Adrenal gland (tissue), 5 donors: ENCODE results near the gene TENT4A.

ENCODE experiments used
- POLR2A ChIP-seq, 2 donors: fragments of 450-650 bp; IDR thresholded peaks; one replicate each; pipeline ENCODE4 v1.6.1; 2017; ENCODE audit warnings: antibody characterized with exemption in 2 of 2, mild to moderate bottlenecking in 2 of 2, moderate library complexity in 1 of 2
- TF ChIP-seq, protein P1 (sequence below), 6 experiments: fragments of 450-650 bp in 4 of 6; fragments of 200-600 bp in 2 of 6; sonication (generic) in 1 of 6; IDR thresholded peaks; 1 replicate in 5 of 6; 2 replicates in 1 of 6; pipeline versions ENCODE4 v1.5.1 to v1.8.0; 2016 to 2021; ENCODE audit warnings: antibody characterized with exemption in 6 of 6, mild to moderate bottlenecking in 2 of 6, moderate library complexity in 1 of 6
- donor health status: DM: no; HTN: no; CAD: no.

- TF ChIP-seq, protein P1, sequence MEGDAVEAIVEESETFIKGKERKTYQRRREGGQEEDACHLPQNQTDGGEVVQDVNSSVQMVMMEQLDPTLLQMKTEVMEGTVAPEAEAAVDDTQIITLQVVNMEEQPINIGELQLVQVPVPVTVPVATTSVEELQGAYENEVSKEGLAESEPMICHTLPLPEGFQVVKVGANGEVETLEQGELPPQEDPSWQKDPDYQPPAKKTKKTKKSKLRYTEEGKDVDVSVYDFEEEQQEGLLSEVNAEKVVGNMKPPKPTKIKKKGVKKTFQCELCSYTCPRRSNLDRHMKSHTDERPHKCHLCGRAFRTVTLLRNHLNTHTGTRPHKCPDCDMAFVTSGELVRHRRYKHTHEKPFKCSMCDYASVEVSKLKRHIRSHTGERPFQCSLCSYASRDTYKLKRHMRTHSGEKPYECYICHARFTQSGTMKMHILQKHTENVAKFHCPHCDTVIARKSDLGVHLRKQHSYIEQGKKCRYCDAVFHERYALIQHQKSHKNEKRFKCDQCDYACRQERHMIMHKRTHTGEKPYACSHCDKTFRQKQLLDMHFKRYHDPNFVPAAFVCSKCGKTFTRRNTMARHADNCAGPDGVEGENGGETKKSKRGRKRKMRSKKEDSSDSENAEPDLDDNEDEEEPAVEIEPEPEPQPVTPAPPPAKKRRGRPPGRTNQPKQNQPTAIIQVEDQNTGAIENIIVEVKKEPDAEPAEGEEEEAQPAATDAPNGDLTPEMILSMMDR (IDR thresholded peaks at IDR 0.05): no peak
- TF ChIP-seq POLR2A (IDR thresholded peaks at IDR 0.05): no peak
Observed at GRCh38 chr5:6788439-6788838, 75.2 kb downstream of the TENT4A start.
